Pulmonary artery endothelial cell (primary cell): ENCODE results near the gene MTG1. TPM values are rescaled to one million over a fixed set of nuclear protein-coding genes. Genes with fewer than 3 reads are reported as not detected.
"Not testable (repeated sequence)": the region's sequence is repeated elsewhere in the genome, so short reads cannot be mapped to it uniquely, and the experiment has no call there.

Source experiments
- DNase-seq: peaks from one replicate; pipeline ENCODE4 v3.0.0-alpha.2; 2011; ENCODE audit warnings: low read depth, low spot score
- total RNA-seq: library from RNA; depleted of rRNA; stranded (reverse); fragments of >200 nt; gene quantifications from 2 replicates; pipeline ENCODE4 v1.2.3, GENCODE V29; 2014

The MTG1 gene
- total RNA-seq, 1 donor from 2014 or later: 46.0 TPM

DNA sequence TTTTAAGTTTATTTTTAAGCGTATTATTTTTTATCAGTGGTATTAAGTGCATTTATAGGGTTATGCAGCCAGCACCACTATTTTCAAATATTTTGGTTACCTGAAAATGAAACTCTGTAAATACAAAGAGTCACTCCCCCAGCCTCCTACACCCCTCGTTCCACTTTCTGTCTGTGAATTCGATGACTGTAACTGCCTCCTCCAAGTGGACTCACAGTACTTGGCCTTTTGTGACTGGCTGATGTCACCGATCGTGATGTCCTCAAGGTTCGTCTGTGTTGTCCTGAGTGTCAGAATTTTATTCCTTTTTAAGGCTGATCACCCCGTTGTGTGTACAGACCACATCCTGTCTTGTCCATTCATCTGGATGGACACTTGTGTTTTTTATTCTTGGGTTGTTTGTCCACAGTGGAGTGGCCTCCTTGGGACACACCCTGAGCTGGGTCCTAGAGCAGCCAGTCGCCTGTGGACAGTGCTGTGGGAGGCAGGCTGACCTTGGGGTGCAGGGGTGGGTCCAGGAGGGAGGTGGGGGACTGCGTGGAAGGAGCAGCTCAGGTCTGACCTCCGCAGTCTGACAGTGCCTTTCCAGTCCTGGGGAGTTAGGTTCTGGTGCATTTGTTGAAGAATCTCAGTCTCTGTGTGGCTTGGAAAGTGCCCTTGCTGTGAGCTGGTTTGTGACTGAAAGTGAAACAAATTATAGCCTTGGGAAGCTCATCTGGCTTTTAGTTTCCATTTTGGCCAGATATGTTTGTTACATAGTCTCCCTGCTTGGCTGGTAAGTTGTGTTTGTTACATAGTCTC lies 6.9 kb downstream of the MTG1 start:
- no peak for DNase-seq

GRCh38 chr10:133401500-133401899 lies 7.5 kb downstream of the MTG1 start:
- no peak for DNase-seq

GRCh38 chr10:133401981-133402725 lies 8.2 kb downstream of the MTG1 start:
- no peak for DNase-seq

DNA sequence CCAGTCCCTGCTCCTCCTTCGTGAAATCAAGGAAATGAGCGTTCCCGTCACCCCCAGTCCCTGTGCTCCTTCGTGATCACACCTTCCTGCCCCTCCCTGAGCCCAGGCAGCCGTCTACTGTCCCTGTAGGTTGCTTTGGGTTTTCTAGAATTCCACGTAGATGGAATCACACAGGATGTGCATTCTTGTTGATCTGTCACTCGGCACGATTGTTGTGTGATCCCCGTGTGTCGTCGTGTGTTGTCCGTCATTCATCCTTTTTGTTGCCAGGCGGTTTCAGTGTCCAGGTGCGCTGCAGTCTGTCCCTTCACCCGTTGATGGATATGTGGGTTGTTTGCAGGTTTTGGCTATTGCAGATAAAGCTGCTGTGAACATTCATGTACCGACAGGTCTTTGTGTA lies 9.4 kb downstream of the MTG1 start:
- no peak for DNase-seq

GRCh38 chr10:133403784-133404183 lies 9.8 kb downstream of the MTG1 start:
- no peak for DNase-seq

- no peak for DNase-seq
Measured at GRCh38 chr10:133405272-133405671, 11.3 kb downstream of the MTG1 start.

DNA sequence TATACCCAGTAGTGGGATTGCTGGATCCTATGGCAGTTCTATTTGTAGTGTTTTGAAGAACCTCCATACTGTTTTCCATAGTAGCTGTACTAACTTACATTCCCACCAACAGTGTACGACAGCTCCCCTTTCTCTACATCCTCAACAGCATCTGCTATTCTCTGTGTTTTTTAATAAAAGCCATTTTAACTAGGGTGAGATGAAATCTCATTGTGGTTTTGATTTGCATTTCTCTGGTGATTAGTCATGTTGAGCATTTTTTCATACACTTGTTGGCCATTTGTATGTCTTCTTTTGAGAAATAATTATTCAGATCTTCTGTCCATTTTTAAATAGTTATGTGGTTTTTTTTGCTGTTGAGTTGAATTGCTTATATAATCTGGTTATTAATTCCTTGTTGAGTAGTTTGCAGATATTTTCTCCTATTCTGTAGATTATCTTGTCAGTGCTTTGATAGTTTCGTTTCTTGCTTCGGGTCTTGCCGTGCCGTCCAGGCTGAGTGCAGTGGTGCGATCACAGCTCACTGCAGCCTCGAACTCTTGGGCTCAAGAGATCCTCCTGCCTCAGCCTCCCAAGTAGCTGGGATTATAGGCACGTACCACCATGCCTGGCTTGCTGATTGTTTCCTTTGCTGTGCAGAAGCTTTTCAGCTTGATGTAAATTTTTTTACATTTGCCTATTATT lies 12.0 kb downstream of the MTG1 start:
- DNase-seq: no peak

- DNase-seq: no peak
Measured at GRCh38 chr10:133411523-133412380, 17.8 kb downstream of the MTG1 start.

DNA sequence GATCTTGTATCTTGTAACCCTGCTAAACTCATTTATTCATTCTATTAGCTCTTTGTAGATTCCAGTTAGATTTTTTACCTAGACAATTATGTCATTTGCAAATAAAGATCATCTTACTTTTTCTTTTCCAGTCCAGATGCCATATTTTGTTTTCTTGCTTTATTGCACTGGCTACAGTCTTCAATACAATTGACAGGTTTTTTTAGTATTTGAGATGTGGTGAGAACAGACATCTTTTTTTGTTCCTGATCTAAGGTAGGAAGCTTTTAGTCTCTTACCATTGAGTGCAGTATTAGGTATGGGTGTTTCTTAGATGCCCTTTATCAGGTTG lies 18.4 kb downstream of the MTG1 start:
- DNase-seq: no peak

- DNase-seq: not testable (repeated sequence)
Measured at GRCh38 chr10:133414401-133414800, 20.4 kb downstream of the MTG1 start.

GRCh38 chr10:133415752-133416151 lies 21.8 kb downstream of the MTG1 start:
- DNase-seq: no peak

GRCh38 chr10:133418289-133418993 lies 24.5 kb downstream of the MTG1 start:
- DNase-seq: no peak

- DNase-seq: no peak
Measured at GRCh38 chr10:133419211-133419950, 25.4 kb downstream of the MTG1 start.

- DNase-seq: no peak
Measured at GRCh38 chr10:133420028-133420427, 26.1 kb downstream of the MTG1 start.

- no peak for DNase-seq
Measured at GRCh38 chr10:133420579-133420978, 26.6 kb downstream of the MTG1 start.

- no peak for DNase-seq
Measured at GRCh38 chr10:133421336-133422222, 27.6 kb downstream of the MTG1 start.

GRCh38 chr10:133422223-133422806 lies 28.4 kb downstream of the MTG1 start:
- no peak for DNase-seq
